DMS53 treated with DMSO at 0.1 percent for 48 hours (cell line): ENCODE results near the gene SLC23A2.
"Not testable (repeated sequence)": the region's sequence is repeated elsewhere in the genome, so short reads cannot be mapped to it uniquely, and the experiment has no call there.

ENCODE experiments used
- DNase-seq: peaks from one replicate; lab custom pipeline; 2025; ENCODE audit not compliant: unreplicated experiment; lab: John Stamatoyannopoulos, UW

Gene SLC23A2

DNA sequence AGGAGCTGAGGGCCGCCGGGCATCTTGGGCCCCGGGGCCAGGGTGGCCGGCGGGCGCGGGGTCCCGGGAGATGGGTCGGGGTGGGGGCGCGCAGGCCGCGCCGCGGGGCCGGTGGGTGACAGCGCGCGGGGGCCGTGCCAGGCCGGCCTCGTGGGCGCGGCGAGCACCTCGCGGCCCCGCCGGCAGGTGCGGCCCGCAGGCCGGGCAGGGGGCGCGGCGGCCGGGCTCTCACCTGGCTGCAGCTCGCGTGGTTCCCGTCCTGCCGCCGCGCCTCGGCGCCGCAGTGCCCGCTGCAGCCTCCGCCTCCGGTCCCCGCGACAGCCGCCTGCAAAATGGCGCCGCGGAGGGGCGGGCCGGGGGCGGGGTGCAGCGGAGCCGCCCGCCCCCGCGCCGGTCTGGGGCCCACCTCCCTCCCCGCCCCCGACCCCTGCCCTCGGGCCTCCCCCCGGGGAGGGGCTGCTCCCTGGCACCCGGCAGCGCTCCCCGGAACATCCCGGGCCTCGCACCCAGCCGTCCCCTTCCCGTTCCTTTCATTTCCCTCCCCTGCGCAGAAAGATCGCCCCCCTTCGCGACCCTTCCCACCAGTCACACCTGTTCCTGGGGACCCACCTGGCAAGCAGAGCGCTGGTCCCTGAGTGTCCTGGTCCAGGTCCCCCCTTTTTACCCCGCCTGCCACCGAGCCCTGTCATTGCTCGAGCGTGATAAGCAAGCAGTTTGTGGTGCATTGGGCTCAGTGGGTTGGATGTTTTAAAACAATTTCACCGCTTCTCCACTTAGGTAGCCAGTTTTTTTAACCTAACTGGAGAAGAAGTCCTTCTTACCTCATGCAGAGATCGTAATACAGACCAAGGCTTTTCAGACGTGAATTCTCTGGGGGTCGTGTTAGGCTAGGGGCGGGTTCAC, at the start of gene SLC23A2:
Gene SLC23A2 (minus strand): TSS at position 337 of the 903 bp plus-strand sequence. CDS start 68,948 bp downstream, outside the sequence.
- DNase-seq: peak; percentile 7

- no peak for DNase-seq
These were observed 45.5 kb upstream of the SLC23A2 start for GRCh38 chr20:5046656-5047339.

GRCh38 chr20:5045906-5046305, 44.6 kb upstream of the SLC23A2 start:
- DNase-seq: no peak

DNA sequence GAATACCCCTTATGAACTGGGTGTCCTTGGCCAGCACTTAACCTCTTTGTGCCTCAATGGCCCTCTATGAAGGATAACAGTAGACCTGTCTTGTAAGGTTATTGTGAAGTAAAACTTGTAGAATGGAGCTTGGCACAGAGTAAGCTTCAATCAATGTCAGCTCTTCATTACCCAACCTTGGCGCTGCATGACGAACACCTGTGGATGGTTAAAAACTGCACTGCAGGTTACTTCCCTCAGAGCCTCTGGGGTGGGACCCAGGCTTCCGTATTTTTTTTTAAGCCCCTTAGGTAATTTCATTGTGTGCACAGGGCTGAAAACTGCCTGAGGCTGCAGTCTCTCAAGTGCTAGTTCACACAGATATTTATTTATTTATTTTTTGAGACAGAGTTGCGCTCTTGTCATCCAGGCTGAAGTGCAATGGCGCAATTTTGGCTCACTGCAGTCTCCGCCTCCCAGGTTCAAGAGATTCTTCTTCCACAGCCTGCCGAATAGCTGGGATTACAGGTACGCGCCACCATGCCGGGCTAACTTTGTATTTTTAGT, 42.8 kb upstream of the SLC23A2 start:
- no peak for DNase-seq

DNA sequence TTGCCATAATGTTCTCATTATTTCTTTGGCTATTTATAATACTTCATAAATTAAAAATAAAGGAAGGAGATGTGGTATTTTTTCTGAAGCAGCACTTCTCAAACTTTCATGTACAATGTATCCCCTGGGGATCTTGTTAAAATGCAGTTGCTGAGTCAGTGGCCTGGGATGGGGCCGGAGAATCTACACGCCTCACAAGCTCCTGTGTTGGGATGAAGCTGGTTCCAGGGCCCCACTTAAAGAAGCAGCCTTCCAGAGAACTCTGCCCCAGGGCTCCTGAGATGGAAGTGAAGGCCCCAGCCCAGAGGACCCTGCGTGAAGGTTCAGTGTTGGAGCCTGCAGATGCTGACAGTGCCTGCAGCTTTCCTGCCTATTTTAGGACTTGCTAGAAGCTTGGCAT, 40.1 kb upstream of the SLC23A2 start:
- no peak for DNase-seq

- DNase-seq: no peak
These were observed 39.0 kb upstream of the SLC23A2 start for GRCh38 chr20:5040345-5040744.

- DNase-seq: no peak
These were observed 38.6 kb upstream of the SLC23A2 start for GRCh38 chr20:5039889-5040288.

GRCh38 chr20:5039255-5039657, 37.9 kb upstream of the SLC23A2 start:
- no peak for DNase-seq

- no peak for DNase-seq
These were observed 35.5 kb upstream of the SLC23A2 start for GRCh38 chr20:5036828-5037227.

DNA sequence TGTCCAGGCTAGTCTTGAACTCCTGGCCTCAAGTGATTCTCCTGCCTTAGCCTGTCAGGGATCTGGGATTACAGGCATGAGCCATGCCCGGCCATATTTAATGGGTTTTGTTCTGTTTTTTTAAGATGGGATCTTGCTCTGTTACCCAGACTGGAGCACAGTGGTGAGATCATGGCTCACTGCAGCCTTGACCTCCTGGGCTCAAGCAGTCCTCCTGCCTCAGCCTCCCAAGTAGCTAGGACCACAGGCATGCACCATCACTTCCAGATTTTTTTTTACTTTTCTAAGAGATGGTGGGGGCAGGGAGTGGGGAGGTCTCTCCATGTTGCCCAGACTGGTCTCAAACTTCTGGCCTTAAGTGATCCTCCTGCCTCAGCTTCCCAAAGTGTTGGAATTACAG, 34.2 kb upstream of the SLC23A2 start:
- not testable (repeated sequence) for DNase-seq

GRCh38 chr20:5033566-5033965, 32.3 kb upstream of the SLC23A2 start:
- DNase-seq: no peak

- DNase-seq: not testable (repeated sequence)
These were observed 30.4 kb upstream of the SLC23A2 start for GRCh38 chr20:5031701-5032100.

DNA sequence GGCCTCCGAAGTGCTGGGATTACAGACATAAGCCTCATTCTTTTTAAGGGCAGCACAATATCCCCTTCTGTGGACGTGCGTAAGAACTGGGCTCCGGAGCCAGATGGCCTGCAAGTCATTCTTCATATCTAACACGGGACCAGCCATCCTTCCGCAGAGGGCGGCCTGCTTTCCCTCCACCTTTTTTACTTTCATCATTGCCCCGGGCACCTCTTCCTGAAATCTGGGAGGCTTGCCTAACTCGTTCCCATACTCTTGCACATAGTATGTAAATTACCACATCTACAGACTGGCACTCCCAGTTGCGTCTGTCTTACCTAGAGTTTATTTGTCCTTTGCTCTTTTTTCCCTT, 29.9 kb upstream of the SLC23A2 start:
- DNase-seq: no peak

DNA sequence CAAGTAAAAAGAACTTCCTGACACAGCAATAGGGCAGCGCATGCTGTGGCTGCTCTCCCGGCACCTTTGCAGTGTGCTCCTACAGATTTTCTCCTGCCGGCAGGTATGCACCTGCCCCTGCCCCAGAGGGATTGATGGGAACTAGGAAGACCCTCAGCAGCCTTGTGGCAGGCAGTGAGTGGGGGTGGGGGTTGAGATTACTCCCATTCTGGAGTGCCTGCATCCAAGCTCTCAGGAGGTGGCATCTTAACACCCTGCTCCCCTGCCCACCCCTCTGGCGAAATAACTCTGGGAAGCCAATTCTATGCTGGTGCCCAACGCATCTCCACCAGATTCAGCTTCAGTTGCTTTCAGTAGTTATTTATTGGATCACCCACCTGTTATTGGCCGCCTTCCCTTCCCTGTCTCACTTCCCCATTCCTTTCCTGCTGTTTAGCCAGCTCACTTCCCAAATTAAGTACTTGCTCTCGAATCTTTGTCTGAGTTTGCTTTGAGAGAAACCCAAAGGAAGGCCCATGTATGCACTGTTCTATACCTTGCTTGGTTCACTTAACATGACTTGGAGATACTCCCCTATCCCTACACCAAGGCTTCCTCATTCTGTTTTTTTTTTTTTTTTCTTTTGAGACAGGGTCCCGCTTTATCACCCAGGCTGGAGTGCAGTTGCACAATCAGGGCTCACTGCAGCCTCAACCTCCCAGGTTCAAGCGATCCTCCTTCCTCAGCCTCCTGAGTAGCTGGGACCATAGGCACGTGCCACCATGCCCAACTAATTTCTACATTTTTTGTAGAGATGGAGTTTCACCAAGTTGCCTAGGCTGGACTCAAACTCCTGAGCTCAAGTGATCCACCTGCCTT, 29.3 kb upstream of the SLC23A2 start:
- DNase-seq: no peak

- DNase-seq: not testable (repeated sequence)
These were observed 27.1 kb upstream of the SLC23A2 start for GRCh38 chr20:5028258-5029059.

GRCh38 chr20:5024982-5025381, 23.7 kb upstream of the SLC23A2 start:
- DNase-seq: no peak

DNA sequence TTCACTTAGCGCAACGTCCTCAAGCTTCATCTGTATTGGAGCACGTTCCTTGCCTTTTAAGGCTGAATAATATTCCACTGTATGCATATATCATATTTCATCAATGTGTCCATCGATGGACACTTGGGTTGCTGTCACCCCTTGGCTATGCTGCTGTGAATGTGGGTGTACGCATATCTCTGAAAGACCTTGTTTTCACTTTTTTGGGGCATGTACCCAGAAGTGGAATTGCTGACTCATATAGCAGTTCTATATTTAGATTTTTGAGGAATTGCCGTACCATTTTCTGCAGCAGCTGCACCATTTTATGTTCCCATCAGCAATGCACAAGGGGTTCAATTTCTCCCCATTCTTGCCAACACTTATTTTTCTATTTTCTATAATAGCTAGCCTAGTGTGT, 22.8 kb upstream of the SLC23A2 start:
- DNase-seq: no peak

GRCh38 chr20:5023171-5023570, 21.9 kb upstream of the SLC23A2 start:
- DNase-seq: not testable (repeated sequence)

DNA sequence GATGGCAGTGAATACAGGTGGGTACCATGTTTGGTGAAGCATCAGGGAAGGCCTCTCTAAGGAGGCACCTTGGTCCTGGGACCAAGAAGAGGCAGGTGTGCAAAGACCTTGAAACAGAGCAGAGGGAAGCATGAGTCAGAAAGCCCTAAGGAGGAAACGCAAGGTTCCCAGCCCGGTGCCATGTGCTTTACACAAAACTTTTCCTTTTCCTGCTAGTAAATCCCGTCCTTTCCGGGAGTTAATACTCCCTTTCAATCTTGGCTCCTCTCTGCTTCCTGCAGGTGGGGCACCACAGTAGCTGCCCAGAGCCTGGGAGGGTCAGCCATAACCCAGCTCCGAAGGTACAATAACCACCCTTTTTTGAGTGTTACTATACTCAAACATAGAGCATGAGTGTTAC, 19.4 kb upstream of the SLC23A2 start:
- no peak for DNase-seq
